Activated CD8-positive, alpha-beta memory T cell treated with anti-CD3 and anti-CD28 coated beads, Interleukin-2, amount 10 ng/mL, durations not matched to agents 7 days and 5 days (primary cell): ENCODE data around the gene TWIST1. TPM values are rescaled to one million over a fixed set of nuclear protein-coding genes. Genes with fewer than 3 reads are reported as not detected.

ENCODE experiments used
- ATAC-seq: fragments of 150-1000 bp; cut with Tn5 transposase; one replicate; pipeline ENCODE4 v1.10.0; 2021; ENCODE audit warnings: moderate library complexity
- CTCF ChIA-PET: fragments of 350-600 bp; sonication (Branson Sonifier 250); formaldehyde crosslinking; loops from one replicate; lab custom pipeline; 2021; ENCODE audit warnings: antibody characterized with exemption; lab: Charles Lee
- DNase-seq: peaks from one replicate; pipeline ENCODE4 v3.0.0-alpha.2; 2020
- H3K27ac Mint-ChIP-seq: one replicate; pipeline ENCODE4 v1.8.0; 2021; ENCODE audit warnings: mild to moderate bottlenecking, mixed read lengths
- H3K27me3 Mint-ChIP-seq: one replicate; pipeline ENCODE4 v1.8.0; 2021; ENCODE audit warnings: mixed read lengths
- H3K36me3 Mint-ChIP-seq: one replicate; pipeline ENCODE4 v1.8.0; 2021; ENCODE audit warnings: mild to moderate bottlenecking, mixed read lengths
- H3K4me1 Mint-ChIP-seq: one replicate; pipeline ENCODE4 v1.8.0; 2021; ENCODE audit warnings: mixed read lengths
- H3K4me3 Mint-ChIP-seq: one replicate; pipeline ENCODE4 v1.8.0; 2021; ENCODE audit warnings: mild to moderate bottlenecking, moderate library complexity, mixed read lengths
- H3K9me3 Mint-ChIP-seq: one replicate; pipeline ENCODE4 v1.8.0; 2022; ENCODE audit warnings: low read depth, mixed read lengths
- total RNA-seq, 2 experiments: library from RNA; stranded (reverse); gene quantifications; one replicate each; pipeline ENCODE4 v1.2.3, GENCODE V29; 2021

TWIST1 gene
- under 1 TPM; 0.55 to 0.63 TPM for total RNA-seq

- H3K36me3 Mint-ChIP-seq, result no peaks in the 10 kb centered on the region
- DNase-seq, result no peak
- peak; percentile 47 for ATAC-seq
- H3K27me3 Mint-ChIP-seq, result peaks cover 73% of the 10 kb centered on the region
- no peak within 1 kb of the TSS for H3K27ac Mint-ChIP-seq
- no peaks in the 10 kb centered on the region for H3K9me3 Mint-ChIP-seq
- CTCF ChIA-PET, result no interaction called here
- peak within 1 kb of the TSS; percentile 33 for H3K4me3 Mint-ChIP-seq
- peaks cover 4% of the 10 kb centered on the region for H3K4me1 Mint-ChIP-seq
Measured at GRCh38 chr7:19117091-19117869, at the start of gene TWIST1. Gene TWIST1 (minus strand): TSS chr7:19117636. CDS start chr7:19117321, 315 bp downstream.

- Mint-ChIP-seq H3K9me3 (no peaks in the 10 kb centered on the region), H3K4me1 (no peaks in the 10 kb centered on the region), H3K27ac (no peak overlapping the region), H3K4me3 (no peak overlapping the region), H3K27me3 (no peaks in the 10 kb centered on the region), H3K36me3 (no peaks in the 10 kb centered on the region)
- CTCF ChIA-PET, result no interaction called here
- DNase-seq (no peak), ATAC-seq (no peak)
Measured at GRCh38 chr7:19161671-19162070, 44.2 kb upstream of the TWIST1 start.

GRCh38 chr7:19146699-19147098 lies 29.3 kb upstream of the TWIST1 start:
- CTCF ChIA-PET, result no interaction called here
- peaks cover 40% of the 10 kb centered on the region for H3K27me3 Mint-ChIP-seq

DNA sequence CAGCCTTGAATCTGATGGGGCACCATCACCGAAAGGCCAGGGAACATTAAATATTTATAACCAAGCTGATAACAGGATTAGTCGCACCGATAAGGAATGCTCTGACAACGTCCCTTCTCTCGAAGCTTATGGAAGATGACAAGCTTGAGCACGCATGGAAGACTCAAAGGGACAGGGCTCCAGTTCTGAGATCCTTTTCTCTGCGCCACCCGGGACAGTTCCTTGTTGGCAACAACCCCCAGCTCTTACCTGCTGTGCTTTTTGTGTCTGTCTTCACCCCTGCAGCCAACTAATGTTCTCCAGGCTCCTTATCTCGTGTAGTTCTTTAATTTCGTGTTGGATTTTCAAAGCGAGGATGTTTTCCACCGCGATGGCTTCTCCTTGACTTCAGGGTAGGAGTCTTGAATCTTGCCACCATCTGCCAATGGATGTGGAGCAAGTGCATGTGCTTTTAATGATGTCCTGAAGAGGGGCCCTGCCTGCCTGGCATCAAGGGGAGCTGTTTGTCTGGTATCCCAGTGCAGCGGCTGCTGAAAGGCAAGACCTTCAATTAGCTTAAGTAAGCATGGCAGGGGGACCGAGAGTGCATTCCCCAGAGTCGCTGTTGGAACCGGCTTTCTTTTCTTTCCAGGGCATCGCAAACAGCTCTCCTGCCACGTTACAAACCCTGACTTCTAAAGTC lies 28.1 kb upstream of the TWIST1 start:
- DNase-seq (no peak), ATAC-seq (no peak)
- Mint-ChIP-seq H3K9me3 (peaks cover 3% of the 10 kb centered on the region), H3K4me3 (no peak overlapping the region), H3K27me3 (peaks cover 40% of the 10 kb centered on the region), H3K4me1 (no peaks in the 10 kb centered on the region), H3K27ac (no peak overlapping the region), H3K36me3 (peaks cover 2% of the 10 kb centered on the region)
- CTCF ChIA-PET, result no interaction called here

More at GRCh38 chr7:19146699-19147098, 29.3 kb upstream of the TWIST1 start:
- Mint-ChIP-seq H3K4me3 (no peak overlapping the region), H3K9me3 (peaks cover 4% of the 10 kb centered on the region), H3K36me3 (peaks cover 2% of the 10 kb centered on the region), H3K4me1 (no peaks in the 10 kb centered on the region), H3K27ac (no peak overlapping the region)
- DNase-seq (no peak), ATAC-seq (no peak)

DNA sequence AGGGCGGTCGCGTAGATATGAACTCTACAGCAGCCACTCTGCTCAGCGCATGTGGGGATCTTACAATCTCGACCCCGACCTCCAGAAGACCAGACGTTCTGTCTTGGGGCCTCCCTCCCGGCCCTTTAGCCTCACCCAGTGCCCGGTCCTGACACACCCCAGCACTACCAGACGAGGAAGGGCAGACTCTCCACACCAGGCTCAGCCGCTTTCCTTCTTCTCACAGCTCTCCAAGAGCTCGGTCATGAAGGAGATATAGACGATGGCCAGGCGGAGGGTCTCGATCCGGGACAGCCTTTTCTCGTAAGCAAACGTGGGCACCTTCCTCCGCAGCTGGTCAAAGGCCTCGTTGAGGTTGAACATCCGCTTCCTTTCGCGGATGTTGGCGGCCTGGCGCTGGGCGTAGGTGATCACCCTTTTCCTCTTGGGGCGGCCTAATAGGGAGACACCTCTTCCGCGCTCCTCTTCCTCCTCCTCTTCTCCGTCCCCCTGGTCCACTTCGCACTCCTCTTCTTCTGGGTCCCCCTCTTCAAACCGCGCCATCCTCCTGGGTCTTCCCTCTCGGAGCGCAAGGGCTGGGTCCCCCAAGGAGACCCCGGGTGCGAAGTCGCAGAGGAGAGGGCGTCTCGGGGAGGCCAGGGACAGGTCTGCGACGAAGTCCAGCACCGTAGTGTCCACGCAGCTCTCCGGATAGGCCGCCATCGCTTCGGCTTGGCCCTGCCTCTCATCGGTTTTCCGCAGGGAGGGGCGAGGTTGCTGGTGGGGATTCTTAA lies 27.4 kb upstream of the TWIST1 start, which contains the start of gene FERD3L:
FERD3L (minus strand) TSS at position 761 of the 773 bp plus-strand sequence; CDS start at position 702, 59 bp downstream.
- no peak within 1 kb of the TSS for H3K27ac Mint-ChIP-seq
- CTCF ChIA-PET, result no interaction called here
- no peak for ATAC-seq

DNA sequence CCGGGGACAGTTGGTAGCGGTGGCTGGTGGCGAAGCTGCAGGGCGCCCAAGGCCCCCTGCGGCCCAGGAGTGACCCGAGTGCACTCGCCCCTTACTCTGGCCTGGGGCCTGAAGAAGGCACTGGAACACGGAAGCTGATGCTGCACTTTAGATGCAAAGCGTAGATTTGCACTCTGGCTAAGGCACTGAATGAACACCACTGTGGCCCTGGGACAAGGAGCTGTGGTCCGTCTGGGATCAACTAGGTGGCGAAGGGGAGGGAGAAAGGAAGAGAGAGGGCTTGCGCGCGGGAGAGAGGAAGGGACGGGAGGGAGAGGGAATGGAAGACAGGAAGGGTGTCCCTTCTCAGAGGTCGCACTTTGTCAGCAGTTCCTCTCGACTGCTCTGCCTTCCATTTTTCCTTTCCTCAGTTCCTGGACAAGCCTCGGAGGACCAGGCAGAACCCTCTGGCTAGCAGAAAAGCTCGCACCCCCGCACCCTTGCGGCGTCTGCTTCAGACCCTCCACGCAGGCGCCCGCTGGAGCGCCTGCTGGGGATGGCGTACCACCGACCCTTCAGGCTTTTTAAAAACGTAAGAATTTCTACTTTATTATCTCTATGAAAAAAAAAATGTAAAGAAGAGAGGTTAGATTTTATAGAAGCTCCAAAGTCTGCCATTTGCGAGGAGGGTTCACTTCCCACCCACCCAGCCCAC lies 26.6 kb upstream of the TWIST1 start:
- peaks cover 3% of the 10 kb centered on the region for H3K9me3 Mint-ChIP-seq
- peaks cover 40% of the 10 kb centered on the region for H3K27me3 Mint-ChIP-seq
- CTCF ChIA-PET, result no interaction called here
- H3K4me1 Mint-ChIP-seq, result no peaks in the 10 kb centered on the region
- ATAC-seq (no peak), DNase-seq (no peak)
- H3K4me3 Mint-ChIP-seq, result no peak overlapping the region
- H3K36me3 Mint-ChIP-seq, result peaks cover 2% of the 10 kb centered on the region
- no peak overlapping the region for H3K27ac Mint-ChIP-seq

More for the DNA sequence above, 27.4 kb upstream of the TWIST1 start, which contains the start of gene FERD3L:
- Mint-ChIP-seq H3K27me3 (peaks cover 40% of the 10 kb centered on the region), H3K36me3 (peaks cover 2% of the 10 kb centered on the region), H3K4me1 (no peaks in the 10 kb centered on the region), H3K4me3 (no peak within 1 kb of the TSS), H3K9me3 (peaks cover 3% of the 10 kb centered on the region)
- DNase-seq, result no peak

- H3K27me3 Mint-ChIP-seq, result peaks cover 21% of the 10 kb centered on the region
- DNase-seq, result no peak
- no peak overlapping the region for H3K27ac Mint-ChIP-seq
- H3K4me3 Mint-ChIP-seq, result no peak overlapping the region
- no peaks in the 10 kb centered on the region for H3K9me3 Mint-ChIP-seq
- peaks cover 2% of the 10 kb centered on the region for H3K36me3 Mint-ChIP-seq
- H3K4me1 Mint-ChIP-seq, result no peaks in the 10 kb centered on the region
- CTCF ChIA-PET, result no interaction called here
- ATAC-seq, result no peak
Measured at GRCh38 chr7:19139706-19140327, 22.4 kb upstream of the TWIST1 start.

DNA sequence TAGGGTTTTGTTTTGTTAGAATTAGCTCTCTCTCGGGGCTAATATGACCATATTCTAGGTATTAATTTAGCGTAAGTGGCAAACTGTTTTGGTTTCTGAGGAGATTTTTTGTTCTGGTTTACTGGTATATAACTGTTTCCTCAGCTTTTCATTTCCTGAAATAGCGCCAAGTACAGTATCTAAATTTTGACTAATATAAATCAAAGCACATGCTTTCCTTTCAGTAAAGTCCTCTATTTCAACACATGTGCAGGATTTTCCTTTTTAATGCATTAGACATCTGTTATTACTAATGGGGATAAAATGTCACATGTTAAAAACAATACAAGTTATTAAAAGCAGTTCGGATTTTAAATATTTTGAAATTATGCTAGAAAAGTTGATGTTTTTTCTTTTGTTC lies 16.4 kb upstream of the TWIST1 start:
- ATAC-seq (no peak), DNase-seq (no peak)
- H3K27me3 Mint-ChIP-seq, result no peaks in the 10 kb centered on the region
- H3K9me3 Mint-ChIP-seq, result no peaks in the 10 kb centered on the region
- no peaks in the 10 kb centered on the region for H3K4me1 Mint-ChIP-seq
- CTCF ChIA-PET, result no interaction called here
- no peak overlapping the region for H3K4me3 Mint-ChIP-seq
- no peak overlapping the region for H3K27ac Mint-ChIP-seq
- H3K36me3 Mint-ChIP-seq, result no peaks in the 10 kb centered on the region

- no peaks in the 10 kb centered on the region for H3K9me3 Mint-ChIP-seq
- no peak for ATAC-seq
- no peak for DNase-seq
- no peaks in the 10 kb centered on the region for H3K4me1 Mint-ChIP-seq
- CTCF ChIA-PET, result no interaction called here
- no peak overlapping the region for H3K4me3 Mint-ChIP-seq
- no peaks in the 10 kb centered on the region for H3K27me3 Mint-ChIP-seq
- no peaks in the 10 kb centered on the region for H3K36me3 Mint-ChIP-seq
- H3K27ac Mint-ChIP-seq, result no peak overlapping the region
Measured at GRCh38 chr7:19133390-19133789, 16.0 kb upstream of the TWIST1 start.

DNA sequence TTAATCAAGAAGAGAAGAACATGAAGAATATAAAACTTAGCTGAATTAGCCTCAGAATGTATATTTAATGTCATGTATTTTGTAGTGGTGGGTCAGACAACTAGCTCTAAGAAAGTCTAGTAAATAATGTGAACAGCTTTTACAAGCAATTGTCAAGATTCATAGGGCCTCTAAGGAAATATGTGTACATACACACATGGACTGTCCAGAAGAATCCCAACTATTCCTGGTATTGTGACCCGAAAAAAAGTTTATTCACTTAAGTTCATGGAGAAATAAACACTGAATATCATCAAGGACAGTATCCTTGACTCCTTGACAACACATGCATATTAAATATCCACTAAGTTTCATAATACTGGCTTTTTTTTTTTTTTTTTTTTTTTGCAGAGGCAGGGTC lies 11.4 kb upstream of the TWIST1 start:
- H3K36me3 Mint-ChIP-seq, result no peaks in the 10 kb centered on the region
- H3K9me3 Mint-ChIP-seq, result no peaks in the 10 kb centered on the region
- no peaks in the 10 kb centered on the region for H3K4me1 Mint-ChIP-seq
- ATAC-seq (no peak), DNase-seq (no peak)
- CTCF ChIA-PET, result no interaction called here
- H3K27ac Mint-ChIP-seq, result no peak overlapping the region
- H3K4me3 Mint-ChIP-seq, result no peak overlapping the region
- H3K27me3 Mint-ChIP-seq, result no peaks in the 10 kb centered on the region

DNA sequence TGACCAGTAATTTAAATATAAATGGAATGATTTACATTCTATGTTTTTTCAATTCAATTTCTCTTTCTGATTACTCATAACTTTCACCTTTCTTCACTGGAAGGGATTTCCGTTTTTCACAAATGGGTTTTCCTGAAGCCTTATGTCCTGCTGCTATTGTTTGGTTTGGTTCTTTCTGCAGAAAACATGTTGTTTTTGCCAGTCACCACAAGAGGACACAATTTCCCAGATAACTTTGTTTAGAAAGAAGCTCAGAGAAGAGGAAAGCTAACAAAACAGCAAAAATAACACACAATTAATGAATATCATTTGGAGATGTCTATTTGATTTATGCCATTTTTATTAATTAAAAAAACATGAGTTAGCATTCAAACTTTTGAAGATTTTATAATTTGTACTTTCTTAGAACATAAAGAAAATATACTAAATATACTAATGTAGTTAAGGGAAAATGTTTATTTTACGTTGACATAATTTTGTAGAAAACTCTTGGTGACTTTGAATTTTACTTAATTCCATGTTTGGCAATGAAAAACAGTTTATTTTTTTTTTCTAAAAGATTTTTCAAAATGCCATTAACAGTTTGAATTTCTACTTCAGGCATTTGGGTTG lies 4.6 kb upstream of the TWIST1 start:
- no peak overlapping the region for H3K27ac Mint-ChIP-seq
- H3K27me3 Mint-ChIP-seq, result peaks cover 38% of the 10 kb centered on the region
- H3K9me3 Mint-ChIP-seq, result no peaks in the 10 kb centered on the region
- DNase-seq (no peak), ATAC-seq (no peak)
- CTCF ChIA-PET, result no interaction called here
- no peaks in the 10 kb centered on the region for H3K36me3 Mint-ChIP-seq
- H3K4me1 Mint-ChIP-seq, result peaks cover 4% of the 10 kb centered on the region
- H3K4me3 Mint-ChIP-seq, result no peak overlapping the region

GRCh38 chr7:19119870-19120486 lies 2.5 kb upstream of the TWIST1 start:
- CTCF ChIA-PET, result interaction anchor here (1.1 kb wide), 1 partner anchor 14 kb away, joined by 3 read pairs; no protein-coding TSS in a partner anchor
- H3K36me3 Mint-ChIP-seq, result no peaks in the 10 kb centered on the region
- H3K27me3 Mint-ChIP-seq, result peaks cover 48% of the 10 kb centered on the region
- no peak for DNase-seq
- H3K9me3 Mint-ChIP-seq, result no peaks in the 10 kb centered on the region
- ATAC-seq, result no peak
- no peak overlapping the region for H3K27ac Mint-ChIP-seq
- H3K4me3 Mint-ChIP-seq, result no peak overlapping the region
- peaks cover 4% of the 10 kb centered on the region for H3K4me1 Mint-ChIP-seq
